ENCODE data around the gene SIPA1L2.
"Not testable (repeated sequence)": the region's sequence is repeated elsewhere in the genome, so short reads cannot be mapped to it uniquely, and the experiment has no call there.

The SIPA1L2 gene

DNA sequence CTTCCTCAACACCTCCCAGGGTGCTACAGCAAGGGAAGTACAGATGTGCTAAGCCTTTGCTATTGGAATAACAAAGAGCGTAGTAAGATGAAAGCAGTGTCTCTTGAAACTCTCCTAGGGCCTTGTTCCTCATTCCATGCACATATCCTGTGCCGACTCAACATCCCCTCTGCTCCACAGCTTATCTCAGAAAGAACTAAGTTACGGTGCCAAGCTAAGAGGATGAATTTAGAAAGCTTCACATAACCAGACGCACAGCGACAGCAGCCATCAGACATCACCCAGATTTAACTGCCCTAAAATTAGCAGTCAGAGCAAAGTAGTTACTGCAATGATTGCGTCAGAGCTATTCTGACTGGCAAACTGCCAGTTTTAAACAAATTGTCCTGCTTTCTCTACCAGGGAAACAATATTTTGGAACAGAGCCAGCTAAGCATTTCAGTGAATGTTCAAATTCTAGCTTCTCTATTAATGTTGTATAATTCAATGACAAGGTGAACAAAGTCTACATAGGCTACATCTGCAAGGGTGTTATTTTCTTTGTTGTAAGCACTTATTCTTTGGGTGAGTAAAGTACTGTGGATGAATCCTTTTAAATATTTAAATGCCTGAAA, 9.5 kb downstream of the SIPA1L2 start:
- no peak for DNase-seq (ENCODE audit: low read depth in 3 of 3)

DNA sequence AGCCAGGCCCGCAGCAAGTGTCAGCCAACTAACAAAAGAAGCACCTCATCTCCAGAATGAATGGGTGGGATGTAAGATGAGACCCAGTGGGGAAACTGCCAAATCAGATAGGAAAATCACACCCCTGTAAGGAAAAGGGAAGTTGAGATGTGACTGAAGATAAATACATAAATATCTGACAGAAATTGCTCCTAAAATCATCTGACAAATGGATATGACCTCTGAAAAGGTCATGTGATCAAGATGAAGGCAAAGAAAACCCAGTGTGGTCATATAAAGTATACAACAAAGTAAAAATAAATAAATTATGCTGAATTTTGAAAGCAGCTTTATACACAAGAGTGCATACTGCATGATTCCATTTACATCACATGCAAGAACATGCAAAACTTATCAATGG, 12.7 kb downstream of the SIPA1L2 start:
- DNase-seq (ENCODE audit: low read depth in 3 of 3) = no peak

DNA sequence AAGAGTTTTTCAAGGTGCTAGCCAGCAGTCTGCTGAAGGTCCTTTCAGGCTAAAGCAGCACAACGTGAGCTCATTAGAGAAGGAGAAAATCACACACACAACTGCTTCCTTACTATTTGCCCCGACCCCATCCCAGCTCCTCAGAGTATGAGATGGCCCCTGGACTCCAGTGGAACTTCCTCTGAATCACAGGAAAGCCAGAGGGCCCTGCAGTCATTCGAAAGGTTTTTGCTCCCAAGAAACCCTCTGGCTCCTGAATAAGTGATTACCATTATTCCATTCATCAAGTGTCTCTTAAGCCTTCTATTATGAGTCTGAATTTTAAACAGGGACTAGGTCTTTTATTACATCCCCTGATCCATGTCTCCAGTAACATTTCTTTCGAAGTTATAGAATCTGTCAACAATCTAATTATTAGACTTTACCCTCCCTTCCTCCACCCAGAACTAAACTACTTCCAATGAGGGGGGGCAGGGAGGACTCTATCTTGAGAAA, 14.6 kb downstream of the SIPA1L2 start:
- no peak for DNase-seq (ENCODE audit: low read depth in 3 of 3)

DNA sequence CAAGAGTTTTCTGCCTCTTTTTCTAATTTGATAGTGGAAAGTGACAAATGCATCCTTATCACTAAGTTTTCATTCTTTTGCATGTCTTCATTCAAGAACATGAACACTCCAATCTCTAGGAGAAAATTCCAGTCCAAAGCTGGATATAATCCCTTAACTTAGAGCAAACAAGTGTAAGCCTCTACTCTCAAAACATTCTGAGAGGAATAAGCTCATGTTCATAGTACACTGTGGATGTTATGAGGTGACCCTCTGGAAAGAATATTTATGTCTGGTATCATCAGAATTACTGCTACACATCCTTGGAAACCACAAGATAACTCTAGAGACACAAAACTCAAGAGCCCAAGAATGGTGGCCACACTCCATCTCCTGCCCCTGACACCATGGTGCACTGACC, 15.1 kb downstream of the SIPA1L2 start:
- DNase-seq (ENCODE audit: low read depth in 3 of 3) = no peak

DNA sequence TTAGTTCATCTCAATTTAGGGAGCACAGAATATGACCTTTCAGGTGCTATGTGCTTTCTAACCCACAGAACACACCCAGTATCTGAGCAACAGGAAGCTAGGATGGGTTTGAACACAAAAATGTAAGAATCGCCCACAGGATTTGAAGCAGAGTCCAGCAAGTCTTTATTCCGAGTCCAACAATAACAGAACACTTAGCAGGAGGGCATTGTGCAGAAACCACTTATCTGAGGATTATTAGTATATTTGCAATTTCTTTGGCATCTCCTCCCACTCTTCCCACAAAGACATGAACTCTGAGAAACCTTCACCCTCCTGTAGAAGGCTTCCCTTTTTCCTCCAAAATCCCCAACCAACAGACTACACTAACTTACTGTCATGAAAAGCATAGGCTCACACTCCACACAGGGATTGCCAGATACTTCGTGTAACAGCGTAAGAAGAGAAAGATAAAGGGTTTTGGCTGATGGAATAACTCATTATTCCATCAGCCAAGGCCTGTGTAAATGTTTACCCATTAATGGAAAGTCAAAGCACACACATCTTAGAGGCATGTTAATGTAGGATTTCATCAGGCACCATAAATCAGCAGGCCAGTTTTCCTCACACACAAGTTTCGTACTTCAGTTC, 16.1 kb downstream of the SIPA1L2 start:
- DNase-seq (ENCODE audit: low read depth in 3 of 3) = no peak

DNA sequence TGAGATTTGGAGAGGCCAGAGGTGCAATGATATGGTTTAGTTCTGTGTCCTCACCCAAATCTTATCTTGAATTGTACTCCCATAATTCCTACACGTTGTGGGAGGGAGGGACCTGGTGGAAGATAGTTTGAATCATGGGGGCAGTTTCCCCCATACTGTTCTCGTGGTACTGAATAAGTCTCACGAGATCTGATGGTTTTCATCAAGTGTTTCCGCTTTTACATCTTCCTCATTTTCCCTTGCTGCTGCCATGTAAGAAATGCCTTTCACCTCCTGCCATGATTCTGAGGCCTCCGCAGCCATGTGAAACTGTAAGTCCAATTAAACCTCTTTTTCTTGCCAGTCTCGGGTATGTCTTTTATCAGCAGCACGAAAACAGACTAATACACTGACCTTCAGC, 17.1 kb downstream of the SIPA1L2 start:
- DNase-seq (ENCODE audit: low read depth in 3 of 3) = not testable (repeated sequence)

DNA sequence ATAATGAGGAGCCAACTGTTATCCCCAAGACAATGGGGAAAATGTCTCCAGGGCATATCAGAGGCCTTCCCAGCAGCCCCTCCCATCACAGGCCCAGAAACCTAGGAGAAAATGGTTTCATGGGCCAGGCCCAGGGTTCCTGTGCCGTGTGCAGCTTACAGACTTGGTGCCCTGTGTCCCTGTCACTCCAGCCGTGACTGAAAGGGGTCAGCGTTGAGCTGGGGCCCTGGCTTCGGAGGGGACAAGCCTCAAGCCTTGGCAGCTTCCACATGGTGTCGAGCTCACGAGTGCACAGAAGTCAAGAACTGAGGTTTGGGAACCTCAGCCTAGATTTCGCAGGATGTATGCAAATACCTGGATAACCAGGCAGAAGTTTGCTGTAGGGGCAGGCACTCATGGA, 18.1 kb downstream of the SIPA1L2 start:
- DNase-seq (ENCODE audit: low read depth in 3 of 3) = no peak

DNA sequence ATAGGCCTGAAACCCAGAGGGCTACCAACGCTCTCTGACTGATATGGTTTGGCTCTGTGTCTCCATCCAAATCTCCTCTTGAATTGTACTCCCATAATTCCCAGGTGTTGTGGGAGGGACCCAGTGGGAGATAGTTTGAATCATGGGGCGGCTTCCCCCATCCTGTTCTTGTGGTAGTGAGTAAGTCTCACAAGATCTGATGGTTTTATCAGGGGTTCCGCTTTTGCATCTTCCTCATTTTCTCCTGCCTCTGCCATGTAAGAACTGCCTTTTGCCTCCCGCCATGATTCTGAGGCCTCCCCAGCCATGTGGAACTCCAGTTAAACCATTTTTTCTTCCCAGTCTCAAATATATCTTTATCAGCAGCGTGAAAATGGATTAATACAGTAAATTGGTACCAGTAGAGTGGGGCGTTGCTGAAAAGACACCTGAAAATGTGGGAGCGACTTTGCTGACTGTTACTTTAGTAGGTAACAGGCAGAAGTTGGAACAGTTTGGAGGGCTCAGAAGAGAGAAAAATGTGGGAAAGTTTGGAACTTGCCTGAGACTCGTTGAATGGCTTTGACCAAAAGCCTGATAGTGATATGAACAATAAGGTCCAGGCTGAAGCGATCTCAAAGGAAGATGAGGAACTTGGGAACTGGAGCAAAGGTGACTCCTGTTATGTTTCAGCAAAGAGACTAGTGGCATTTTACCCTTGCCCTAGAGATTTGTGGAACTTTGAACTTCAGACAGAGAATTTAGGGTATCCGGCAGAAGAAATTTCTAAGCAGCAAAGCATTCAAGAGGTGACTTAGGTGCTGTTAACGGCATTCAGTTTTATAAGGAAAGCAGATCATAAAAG, 18.8 kb downstream of the SIPA1L2 start:
- DNase-seq (ENCODE audit: low read depth in 3 of 3) = not testable (repeated sequence)

DNA sequence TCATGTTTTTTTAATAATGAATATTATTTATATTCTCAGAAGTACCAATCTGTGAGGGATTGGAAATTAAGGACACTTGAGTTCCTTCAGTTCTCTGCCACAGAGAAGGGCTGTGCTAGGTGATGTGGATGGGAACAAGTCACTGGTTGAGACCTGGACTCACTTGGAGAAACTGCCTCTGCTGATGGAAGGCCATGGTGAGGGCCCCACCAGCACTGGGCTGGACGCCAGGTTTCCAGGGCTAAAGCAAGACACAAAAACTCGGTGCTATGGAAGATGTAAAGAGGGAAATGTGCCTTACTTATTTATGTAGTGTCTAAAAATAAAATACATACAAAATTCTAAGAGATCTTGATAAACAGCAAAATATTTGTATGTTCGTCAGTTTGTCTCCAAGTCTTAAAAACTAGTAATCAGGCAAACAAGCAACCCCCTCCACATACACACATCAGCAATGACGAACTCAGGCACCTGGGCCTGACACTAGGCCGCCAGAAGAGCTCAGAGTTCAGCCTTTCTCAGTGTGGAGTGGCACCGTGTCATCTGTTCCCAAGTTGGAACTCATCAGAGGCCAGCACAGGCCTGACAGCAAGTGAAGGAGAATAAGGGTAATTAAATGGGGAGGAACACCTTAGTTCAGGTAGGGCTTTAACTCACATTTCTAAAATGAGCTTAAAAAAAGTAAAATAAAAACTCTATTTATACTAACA, 19.6 kb downstream of the SIPA1L2 start:
- no peak for DNase-seq (ENCODE audit: low read depth in 3 of 3)

DNA sequence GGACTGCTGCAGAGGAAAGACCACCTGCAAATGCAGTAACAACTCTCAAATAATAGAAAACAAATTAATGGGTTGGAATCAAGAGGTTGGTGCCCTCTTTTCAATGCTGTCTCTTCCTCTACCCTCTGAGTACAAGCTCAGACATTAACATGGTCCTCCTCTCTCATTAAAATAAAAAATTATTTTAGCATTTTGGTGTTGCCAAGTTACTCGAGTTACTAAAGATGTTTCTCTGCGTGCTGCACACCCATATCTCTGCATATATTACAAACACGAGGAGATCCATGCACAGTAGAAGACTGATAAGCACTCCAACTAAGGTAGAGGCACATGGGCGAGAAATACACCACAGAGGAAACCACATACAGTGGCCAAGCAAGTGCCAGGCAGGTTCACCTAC, 21.5 kb downstream of the SIPA1L2 start:
- DNase-seq (ENCODE audit: low read depth in 3 of 3) = no peak

DNA sequence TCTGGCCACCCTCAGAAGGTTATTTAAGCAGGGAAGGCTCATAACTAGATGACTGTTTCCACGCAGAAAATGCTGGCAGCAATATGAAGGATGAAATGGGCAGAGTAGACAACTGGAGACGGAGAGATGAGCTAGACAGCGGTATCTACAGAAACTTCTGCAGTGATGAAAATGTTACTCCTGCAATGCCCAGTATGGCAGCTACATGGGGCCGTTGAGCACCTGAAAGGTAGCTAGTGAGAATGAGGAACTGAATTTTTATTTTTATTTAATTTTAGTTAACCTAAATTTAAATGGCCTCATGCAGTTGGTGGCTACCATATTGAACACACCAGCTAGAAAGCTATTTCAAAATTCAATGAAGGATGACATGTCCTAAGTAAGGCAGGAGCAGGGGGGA, 27.3 kb downstream of the SIPA1L2 start:
- no peak for DNase-seq (ENCODE audit: low read depth in 3 of 3)

DNA sequence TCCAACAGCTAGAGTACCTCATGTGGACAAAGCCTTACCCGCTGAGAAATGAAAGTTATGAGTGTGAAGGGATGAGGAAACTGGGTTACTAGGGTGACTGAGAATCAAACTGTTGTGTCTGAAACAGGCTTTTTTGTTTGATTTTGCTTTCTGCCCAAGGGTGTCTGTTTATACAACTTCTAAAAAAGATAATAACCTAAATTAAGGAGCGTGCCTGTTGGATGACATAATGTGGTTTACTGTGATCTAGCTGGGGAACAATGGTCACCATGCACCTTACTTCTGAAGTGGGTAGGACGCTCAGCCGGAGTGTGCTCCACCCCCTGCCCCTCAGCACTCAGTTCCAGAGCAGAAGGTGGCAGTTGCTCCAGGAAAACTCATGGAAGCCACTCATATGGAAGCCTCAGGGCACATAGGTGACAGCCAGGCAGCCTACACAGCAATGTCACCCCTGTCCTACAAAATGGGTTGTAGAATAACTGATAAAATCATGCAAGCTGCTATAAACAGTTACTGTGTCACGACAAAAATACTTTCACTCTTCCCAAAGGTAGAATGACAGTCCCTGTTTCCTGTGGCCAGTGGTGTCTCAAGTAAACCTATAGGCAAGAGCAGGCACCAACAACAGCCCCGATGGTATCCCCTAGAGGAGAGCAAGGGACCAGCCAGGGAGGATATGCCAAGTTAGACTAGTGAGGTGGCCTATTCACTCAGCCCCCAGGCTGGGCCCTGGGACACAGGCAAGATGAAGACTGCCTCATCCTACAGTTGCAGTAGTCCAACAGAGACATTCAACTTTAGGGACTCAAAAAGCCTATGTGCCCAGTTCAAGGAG, 29.3 kb downstream of the SIPA1L2 start:
- DNase-seq (ENCODE audit: low read depth in 3 of 3) = no peak

DNA sequence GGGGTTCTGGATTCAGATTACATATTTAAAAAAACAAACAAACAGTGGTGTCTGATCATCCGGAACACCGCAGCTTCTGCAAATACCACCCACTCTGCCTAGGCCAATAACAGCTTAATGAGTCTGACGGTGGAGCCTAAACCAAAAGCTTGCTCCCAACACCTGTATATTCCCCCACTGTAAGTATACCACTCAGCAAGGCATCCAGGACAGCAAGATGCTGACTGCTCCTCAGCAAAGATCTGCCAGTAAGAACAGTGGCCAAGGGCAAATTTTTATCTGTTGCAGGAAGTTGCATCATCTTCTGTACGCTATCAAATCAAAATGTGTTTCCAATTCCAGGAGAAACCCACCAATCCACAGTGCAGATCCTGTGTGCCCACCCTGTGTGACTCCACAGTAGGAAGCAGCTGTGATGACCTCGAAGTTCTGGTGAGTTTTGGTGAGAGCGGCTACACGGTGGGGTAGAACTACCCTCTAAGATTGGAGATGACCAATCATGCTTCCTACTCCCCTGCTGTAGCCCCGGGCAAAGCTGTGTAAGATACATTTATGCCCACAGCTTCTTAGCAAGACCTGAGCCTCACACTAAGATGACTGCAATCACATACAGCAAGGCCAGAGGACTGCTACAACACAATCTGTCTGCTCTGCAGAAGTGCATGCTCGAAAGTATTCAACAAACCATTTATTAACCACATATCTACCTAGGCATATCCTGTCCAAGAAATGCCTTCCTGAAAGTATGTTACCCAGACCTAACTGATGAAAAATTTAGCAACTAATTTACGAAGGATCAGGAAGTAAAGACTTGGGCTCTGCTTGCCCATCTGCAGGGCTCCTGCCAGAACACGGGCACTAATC, 30.5 kb downstream of the SIPA1L2 start:
- no peak for DNase-seq (ENCODE audit: low read depth in 3 of 3)

DNA sequence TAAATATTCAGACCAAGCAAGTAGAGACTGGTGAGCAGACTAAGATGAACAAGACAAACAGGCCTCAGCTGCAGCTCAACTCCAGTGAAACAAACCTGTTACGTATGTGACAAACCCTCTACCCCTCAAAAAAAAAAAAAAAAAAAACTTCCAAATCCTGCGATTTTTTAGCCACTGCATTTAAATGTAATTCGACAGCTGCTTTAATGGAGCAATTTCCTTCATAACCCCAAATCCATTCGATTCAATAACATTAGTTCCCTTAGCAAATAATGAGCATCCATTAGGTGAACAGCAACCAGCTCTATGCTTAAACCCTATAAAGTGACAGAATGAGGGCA, 31.1 kb downstream of the SIPA1L2 start:
- no peak for DNase-seq (ENCODE audit: low read depth in 3 of 3)

DNA sequence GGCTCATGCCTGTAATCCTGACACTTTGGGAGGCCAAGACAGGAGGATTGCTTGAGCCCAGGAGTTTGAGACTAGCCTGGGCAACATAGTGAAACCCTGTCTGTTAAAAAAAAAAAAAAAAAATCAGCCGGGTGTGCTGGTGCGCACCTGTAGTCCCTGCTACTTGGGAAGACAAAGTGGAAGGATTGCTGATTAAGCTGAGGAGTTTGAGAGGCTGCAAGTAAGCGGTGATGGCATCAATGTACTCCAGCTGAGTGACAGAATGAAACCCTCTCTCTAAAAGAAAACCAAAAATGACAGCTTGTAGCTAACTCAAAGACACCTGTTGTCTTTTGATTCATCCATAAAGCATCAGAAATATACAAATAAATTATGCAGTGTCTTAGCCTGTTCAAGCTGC, 31.8 kb downstream of the SIPA1L2 start:
- no peak for DNase-seq (ENCODE audit: low read depth in 3 of 3)

DNA sequence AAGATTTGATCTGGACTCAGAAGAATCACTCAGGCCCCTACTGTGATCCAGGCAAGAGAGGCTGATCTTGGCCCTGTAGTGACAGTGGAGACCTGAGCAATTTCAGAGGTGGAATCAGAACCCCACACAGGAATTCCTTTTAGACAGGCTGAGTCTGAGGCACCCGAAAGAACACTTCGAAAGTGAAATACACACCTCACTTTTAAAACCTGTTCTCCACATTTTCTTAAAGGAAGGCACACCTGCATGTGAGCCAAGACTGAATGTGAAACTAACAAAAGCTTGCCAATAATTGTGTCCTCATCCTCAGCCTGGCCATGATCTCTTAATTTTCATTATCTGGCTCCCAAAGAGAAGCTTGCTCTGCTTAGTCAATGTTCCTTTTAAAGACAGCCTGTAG, 32.2 kb downstream of the SIPA1L2 start:
- no peak for DNase-seq (ENCODE audit: low read depth in 3 of 3)

DNA sequence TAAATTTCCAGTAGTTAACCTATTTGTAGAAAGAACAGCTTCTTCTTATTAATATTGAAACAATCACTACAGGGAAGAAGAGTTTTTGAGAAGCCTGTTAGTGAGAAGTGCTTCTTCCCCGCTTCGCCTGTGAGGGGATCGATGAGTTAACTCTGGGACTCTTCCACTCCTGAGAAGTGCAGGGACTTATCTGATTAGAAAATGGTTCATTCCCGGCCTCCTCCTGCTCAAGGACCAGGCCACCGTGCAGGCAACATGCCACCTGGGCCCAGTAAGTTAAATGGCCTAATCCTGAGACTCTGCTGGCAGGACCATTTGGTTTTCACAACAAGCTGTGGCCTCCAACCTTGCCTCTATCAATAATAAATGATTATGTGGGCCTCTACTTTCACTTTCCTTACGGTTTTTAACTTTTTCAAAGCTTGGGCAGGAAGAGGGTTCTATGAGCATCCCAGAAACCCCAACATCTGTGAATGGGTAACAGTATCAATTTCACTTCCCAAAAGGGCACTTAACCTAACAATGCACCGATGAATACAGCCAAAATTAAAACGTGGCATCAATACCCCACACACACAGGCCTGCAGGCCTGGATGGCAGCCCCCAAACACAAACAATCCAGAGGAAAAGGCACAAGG, 33.1 kb downstream of the SIPA1L2 start:
- DNase-seq (ENCODE audit: low read depth in 3 of 3) = no peak

DNA sequence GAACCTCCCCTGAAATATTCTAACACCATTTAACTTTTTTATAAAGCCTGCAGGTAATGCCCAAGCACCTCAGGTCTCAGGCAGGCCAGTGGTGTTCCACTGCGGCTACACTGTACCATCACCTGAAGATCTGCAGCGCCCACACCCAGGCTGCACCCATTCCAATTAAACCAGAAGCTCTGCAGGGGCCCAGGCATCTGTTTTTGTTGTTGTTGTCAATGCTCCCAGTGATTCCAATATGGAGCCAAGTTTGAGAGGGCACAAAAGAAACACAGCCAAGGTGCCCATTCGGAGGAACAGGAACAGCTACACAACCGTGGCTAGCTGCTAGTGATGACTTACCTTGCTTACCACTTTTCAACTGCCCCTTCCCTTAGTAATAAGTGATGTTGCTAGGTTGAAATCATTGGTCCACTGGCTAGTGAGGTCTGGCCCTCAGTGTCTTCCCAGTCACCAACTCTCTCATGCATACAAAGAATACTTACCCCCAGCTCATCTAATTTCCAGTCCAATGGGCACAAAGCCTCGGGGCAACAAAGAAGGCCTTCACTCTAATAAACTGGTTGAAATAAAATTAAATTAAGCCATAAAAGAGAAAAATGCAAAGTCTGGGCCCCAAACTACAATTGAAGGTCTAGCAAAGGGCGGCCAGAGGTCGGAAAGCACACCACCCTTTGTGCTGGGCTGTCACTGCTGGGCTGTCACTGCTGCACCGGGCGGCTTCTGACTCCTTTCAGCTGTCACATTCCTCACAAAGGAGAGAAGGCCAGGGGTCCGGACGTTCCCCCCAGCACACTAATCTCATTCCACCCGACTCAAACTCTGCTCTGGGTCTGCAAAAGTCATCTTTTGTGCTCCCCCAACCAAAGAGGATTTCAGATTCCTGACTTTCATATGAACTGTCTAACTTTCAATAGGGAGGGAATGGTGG, 34.9 kb downstream of the SIPA1L2 start:
- no peak for DNase-seq (ENCODE audit: low read depth in 3 of 3)
